22Rv1 (cell line): ENCODE results near the gene CNPY4.

Source experiments
- ZFX ChIP-seq: fragments of 450-650 bp; IDR thresholded peaks from 2 replicates; pipeline ENCODE4 v1.6.1; 2017; ENCODE audit warnings: antibody characterized with exemption, borderline replicate concordance
- TF ChIP-seq, protein P1 (sequence below): fragments of 450-650 bp; IDR thresholded peaks from 2 replicates; pipeline ENCODE4 v1.5.1; 2017; ENCODE audit warnings: mild to moderate bottlenecking

DNA sequence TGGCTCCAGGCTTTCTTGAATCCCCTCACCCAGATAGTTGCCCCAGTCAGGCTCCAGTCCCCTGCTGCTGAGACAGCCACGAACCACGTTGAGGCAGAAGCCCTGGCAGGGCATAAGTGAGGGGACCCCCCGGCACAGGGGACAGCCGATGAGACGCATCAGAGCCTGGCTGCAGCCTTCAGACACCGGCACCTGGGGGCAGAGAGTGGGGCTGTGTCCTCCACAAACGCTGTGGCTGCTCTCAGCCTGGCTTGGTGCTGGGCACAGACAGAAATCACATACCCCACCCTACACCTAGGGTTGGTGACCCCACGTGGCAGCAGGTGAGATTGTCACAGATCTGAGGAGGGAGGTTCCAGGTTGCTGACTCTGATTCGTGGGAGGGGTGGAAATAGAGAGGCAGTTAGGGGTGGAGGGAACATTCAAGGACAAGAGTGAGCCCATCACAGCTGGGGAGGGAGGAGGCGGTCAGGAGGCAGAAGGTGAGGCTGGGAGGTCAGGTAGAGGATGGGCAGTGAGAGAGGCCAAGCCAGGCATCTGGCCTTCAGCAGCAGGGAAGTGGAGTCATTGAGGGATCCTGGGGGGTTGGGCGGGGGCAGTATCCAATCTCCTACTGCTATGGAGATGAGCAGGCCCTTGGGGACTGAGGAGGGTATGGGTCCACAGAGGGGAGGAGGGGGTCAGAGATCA, 54.5 kb downstream of the CNPY4 start:
- TF ChIP-seq, protein P1, sequence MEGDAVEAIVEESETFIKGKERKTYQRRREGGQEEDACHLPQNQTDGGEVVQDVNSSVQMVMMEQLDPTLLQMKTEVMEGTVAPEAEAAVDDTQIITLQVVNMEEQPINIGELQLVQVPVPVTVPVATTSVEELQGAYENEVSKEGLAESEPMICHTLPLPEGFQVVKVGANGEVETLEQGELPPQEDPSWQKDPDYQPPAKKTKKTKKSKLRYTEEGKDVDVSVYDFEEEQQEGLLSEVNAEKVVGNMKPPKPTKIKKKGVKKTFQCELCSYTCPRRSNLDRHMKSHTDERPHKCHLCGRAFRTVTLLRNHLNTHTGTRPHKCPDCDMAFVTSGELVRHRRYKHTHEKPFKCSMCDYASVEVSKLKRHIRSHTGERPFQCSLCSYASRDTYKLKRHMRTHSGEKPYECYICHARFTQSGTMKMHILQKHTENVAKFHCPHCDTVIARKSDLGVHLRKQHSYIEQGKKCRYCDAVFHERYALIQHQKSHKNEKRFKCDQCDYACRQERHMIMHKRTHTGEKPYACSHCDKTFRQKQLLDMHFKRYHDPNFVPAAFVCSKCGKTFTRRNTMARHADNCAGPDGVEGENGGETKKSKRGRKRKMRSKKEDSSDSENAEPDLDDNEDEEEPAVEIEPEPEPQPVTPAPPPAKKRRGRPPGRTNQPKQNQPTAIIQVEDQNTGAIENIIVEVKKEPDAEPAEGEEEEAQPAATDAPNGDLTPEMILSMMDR, result no peak
- no peak for TF ChIP-seq ZFX
